ENCODE measurements around the gene TTC3.

The TTC3 gene

GRCh38 chr21:37159053-37159776 is 86.2 kb downstream of the TTC3 start:
- TF ChIP-seq, protein P1, sequence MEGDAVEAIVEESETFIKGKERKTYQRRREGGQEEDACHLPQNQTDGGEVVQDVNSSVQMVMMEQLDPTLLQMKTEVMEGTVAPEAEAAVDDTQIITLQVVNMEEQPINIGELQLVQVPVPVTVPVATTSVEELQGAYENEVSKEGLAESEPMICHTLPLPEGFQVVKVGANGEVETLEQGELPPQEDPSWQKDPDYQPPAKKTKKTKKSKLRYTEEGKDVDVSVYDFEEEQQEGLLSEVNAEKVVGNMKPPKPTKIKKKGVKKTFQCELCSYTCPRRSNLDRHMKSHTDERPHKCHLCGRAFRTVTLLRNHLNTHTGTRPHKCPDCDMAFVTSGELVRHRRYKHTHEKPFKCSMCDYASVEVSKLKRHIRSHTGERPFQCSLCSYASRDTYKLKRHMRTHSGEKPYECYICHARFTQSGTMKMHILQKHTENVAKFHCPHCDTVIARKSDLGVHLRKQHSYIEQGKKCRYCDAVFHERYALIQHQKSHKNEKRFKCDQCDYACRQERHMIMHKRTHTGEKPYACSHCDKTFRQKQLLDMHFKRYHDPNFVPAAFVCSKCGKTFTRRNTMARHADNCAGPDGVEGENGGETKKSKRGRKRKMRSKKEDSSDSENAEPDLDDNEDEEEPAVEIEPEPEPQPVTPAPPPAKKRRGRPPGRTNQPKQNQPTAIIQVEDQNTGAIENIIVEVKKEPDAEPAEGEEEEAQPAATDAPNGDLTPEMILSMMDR (IDR thresholded peaks at IDR 0.05; ENCODE audit: extremely low read depth, missing control alignments) = no peak
- DNase-seq (ENCODE audit: low spot score) = peak; percentile 43

DNA sequence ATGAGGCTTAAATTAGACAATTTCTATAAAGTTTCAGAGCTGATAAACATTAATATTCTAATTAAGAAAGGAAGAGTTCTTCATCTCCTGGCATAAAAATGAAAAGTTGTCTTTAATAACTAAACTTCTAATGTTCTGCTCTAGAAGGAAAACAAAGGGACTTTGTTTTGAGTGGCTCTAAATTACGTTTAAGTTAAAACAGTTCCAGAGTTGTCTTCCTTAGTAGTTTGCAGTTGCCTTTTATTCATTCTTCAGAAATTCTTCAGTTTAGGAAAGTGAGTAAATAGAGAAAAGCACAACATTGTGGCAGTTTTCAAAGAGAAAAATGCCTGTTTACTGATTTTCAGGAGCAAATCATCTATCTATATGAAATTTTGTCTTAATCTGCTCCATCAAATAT is 86.9 kb downstream of the TTC3 start:
- TF ChIP-seq, protein P1 (IDR thresholded peaks at IDR 0.05; ENCODE audit: extremely low read depth, missing control alignments) = no peak
- DNase-seq (ENCODE audit: low spot score) = no peak

DNA sequence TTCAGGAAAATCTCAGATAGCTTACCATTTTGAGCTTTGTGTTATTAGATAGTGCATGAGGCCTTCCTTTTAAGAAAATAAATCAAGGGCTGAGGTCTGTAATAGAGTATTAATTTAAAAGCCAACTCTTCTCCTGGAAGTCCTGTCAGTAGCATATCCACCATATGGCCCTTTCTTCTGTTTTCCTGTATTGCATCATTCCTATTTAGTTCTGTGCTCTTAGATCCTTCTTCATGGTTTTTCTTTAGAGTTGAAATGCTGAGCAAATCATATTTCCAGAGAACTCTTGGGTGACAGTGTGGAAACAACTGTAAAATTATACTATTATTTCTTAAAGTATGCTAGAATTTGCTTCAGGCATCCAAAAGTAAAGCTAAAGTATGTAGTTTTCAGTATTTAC is 91.7 kb downstream of the TTC3 start:
- DNase-seq (ENCODE audit: low spot score) = no peak
- TF ChIP-seq, protein P1 (IDR thresholded peaks at IDR 0.05; ENCODE audit: extremely low read depth, missing control alignments) = no peak

- TF ChIP-seq, protein P1 (IDR thresholded peaks at IDR 0.05; ENCODE audit: extremely low read depth, missing control alignments) = no peak
- no peak for DNase-seq (ENCODE audit: low spot score)
These were observed 92.5 kb downstream of the TTC3 start for GRCh38 chr21:37165586-37165985.

DNA sequence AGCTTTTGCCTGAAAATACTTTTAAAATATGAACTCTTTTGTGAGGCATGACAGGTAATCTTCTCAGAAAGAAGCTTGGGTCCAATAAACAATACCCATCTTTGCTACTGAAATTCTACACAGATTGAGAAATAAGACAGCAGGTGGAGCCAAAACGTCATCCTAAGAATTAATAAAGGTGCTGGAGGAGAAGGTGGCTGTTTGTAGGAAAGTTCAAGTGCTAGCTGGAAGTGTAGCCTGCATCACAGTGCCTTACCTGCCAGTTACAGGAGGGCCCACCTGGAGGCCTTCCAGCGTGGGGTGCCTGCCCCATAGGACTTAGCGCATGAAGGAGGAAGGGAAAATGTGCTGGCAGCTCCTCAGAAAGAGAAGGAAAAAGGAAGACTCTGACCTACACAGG is 93.7 kb downstream of the TTC3 start:
- TF ChIP-seq, protein P1 (IDR thresholded peaks at IDR 0.05; ENCODE audit: extremely low read depth, missing control alignments) = peak; percentile 8
- DNase-seq (ENCODE audit: low spot score) = peak; percentile 13

GRCh38 chr21:37168666-37169065 is 95.6 kb downstream of the TTC3 start:
- DNase-seq (ENCODE audit: low spot score) = no peak
- TF ChIP-seq, protein P1 (IDR thresholded peaks at IDR 0.05; ENCODE audit: extremely low read depth, missing control alignments) = no peak

GRCh38 chr21:37172646-37173045 is 99.6 kb downstream of the TTC3 start:
- TF ChIP-seq, protein P1 (IDR thresholded peaks at IDR 0.05; ENCODE audit: extremely low read depth, missing control alignments) = no peak
- no peak for DNase-seq (ENCODE audit: low spot score)

All from GM20000 (cell line).